Kidney (tissue), 22 donors: Measurements from ENCODE around the gene FSTL3. TPM values are rescaled to one million over a fixed set of nuclear protein-coding genes. Genes with fewer than 3 reads are reported as not detected.
A peak's percentile ranks its signal among the peaks of the same experiment; 100 is the strongest.
"Not testable (repeated sequence)": the region's sequence is repeated elsewhere in the genome, so short reads cannot be mapped to it uniquely, and the experiment has no call there.

Experiments used
- DNase-seq, 5 donors: peaks; one replicate each; pipeline ENCODE4 v3.0.0-alpha.2; 2013 to 2020
- FAIRE-seq: peaks from 2 replicates; lab custom pipeline; 2012; peaks lifted over from hg19 to GRCh38; lab: Jason Lieb, UNC
- H3K27ac ChIP-seq, 2 donors: one replicate each; pipeline ENCODE4 v1.7.0; 2013; ENCODE audit warnings: low read depth in 2 of 2, low read length in 2 of 2, inconsistent platforms in 1 of 2
- H3K27me3 ChIP-seq: one replicate; pipeline ENCODE4 v1.7.1; 2013; ENCODE audit warnings: low read length, inconsistent platforms; ENCODE audit not compliant: control insufficient read depth, insufficient read depth
- H3K36me3 ChIP-seq, 3 donors: one replicate each; pipeline versions ENCODE4 v1.7.0 to v1.7.1; 2013; ENCODE audit warnings: low read length in 3 of 3, control low read depth in 1 of 3, inconsistent platforms in 1 of 3; ENCODE audit not compliant: insufficient read depth in 3 of 3, control insufficient read depth in 2 of 3
- H3K4me1 ChIP-seq, 3 donors: one replicate each; pipeline versions ENCODE4 v1.7.0 to v1.7.1; 2013; ENCODE audit warnings: low read length in 3 of 3, inconsistent platforms in 1 of 3, low read depth in 1 of 3; ENCODE audit not compliant: control insufficient read depth in 2 of 3, insufficient read depth in 2 of 3
- H3K4me3 ChIP-seq, 3 donors: one replicate each; pipeline versions ENCODE4 v1.7.0 to v1.8.1; 2013; ENCODE audit warnings: low read length in 3 of 3, control low read depth in 1 of 3, inconsistent platforms in 1 of 3
- H3K9ac ChIP-seq, 3 donors: one replicate each; pipeline versions ENCODE4 v1.7.0 to v1.7.1; 2013; ENCODE audit warnings: low read length in 3 of 3, control low read depth in 1 of 3, inconsistent platforms in 1 of 3
- H3K9me3 ChIP-seq, 3 donors: one replicate each; pipeline versions ENCODE4 v1.7.0 to v1.7.1; 2013; ENCODE audit warnings: low read length in 3 of 3, control low read depth in 1 of 3, inconsistent platforms in 1 of 3; ENCODE audit not compliant: control insufficient read depth in 2 of 3, insufficient read depth in 1 of 3
- intact Hi-C: fragments of 100-400 bp; cut with DNase I; formaldehyde crosslinking; loops from one replicate; pipeline ENCODE4 v1.11.1; 2022
- long read RNA-seq, 10 donors: library from polyadenylated mRNA in 1 of 10; unstranded in 1 of 10; transcript quantifications; one replicate each; pipeline ENCODE4 v2.0.0 and lab custom pipeline, GENCODE V29; 2021 to 2026
- polyA plus RNA-seq: library from polyadenylated mRNA; stranded (reverse); fragments of 350-450 nt; fragmentation: Illumina TruSeq; extraction: RNeasy Lipid Tissue Mini Kit (QIAGEN cat#74804); gene quantifications from one replicate; pipeline ENCODE4 v1.2.3, GENCODE V29; 2014; ENCODE audit warnings: low read depth, low replicate concordance; ENCODE audit not compliant: insufficient read depth
- total RNA-seq: library from RNA; stranded (reverse); fragmentation: NEBNext Ultra II Directional; extraction: Animal tissue kit (Norgen Biotek cat#: 25700); gene quantifications from one replicate; pipeline ENCODE4 v1.2.1, GENCODE V29; 2021
- TF ChIP-seq, protein P1 (sequence below): IDR thresholded peaks from 3 replicates; pipeline ENCODE4 v1.5.1; 2012; ENCODE audit warnings: mild to moderate bottlenecking, moderate library complexity, borderline replicate concordance; ENCODE audit not compliant: insufficient read depth; ENCODE audit errors: extremely low read depth
- donor health status: control.
- donor health status: control.
- donor health status: control.
- donor health status: control.
- donor health status: control.
- donor health status: DM: yes; HTN: yes; CAD: no.
- donor health status: Normal renal cell carcinoma (clear cell type).

Gene FSTL3
- total RNA-seq (63.0 TPM), polyA plus RNA-seq (23.9 TPM)
- long read RNA-seq, donor 1, partial matches to known transcripts, result 0 of 4 reads
- long read RNA-seq, donor 1, other reads (novel, unspliced or antisense), result 0 of 4 reads
- long read RNA-seq, donor 2, partial matches to known transcripts, result 0 of 4 reads
- long read RNA-seq, donor 2, other reads (novel, unspliced or antisense), result 0 of 4 reads
- long read RNA-seq, donor 3, transcript FSTL3-201 (5 exons, 2,542 nt), result major isoform, 6 of 11 reads
- long read RNA-seq, donor 3, partial matches to known transcripts, result 0 of 11 reads
- long read RNA-seq, donor 3, other reads (novel, unspliced or antisense), result 0 of 11 reads
- long read RNA-seq, donor 4, partial matches to known transcripts, result 0 of 2 reads
- long read RNA-seq, donor 4, other reads (novel, unspliced or antisense), result 0 of 2 reads
- long read RNA-seq, donor 5, partial matches to known transcripts, result 0 of 1 reads
- long read RNA-seq, donor 5, other reads (novel, unspliced or antisense), result 0 of 1 reads
- long read RNA-seq, donor 6, partial matches to known transcripts, result 0 of 4 reads
- long read RNA-seq, donor 6, other reads (novel, unspliced or antisense), result 0 of 4 reads
- long read RNA-seq, donor 7, transcript FSTL3-201 (5 exons, 2,542 nt), result major isoform, 26 of 77 reads
- long read RNA-seq, donor 7, partial matches to known transcripts, result 46 of 77 reads
- long read RNA-seq, donor 7, other reads (novel, unspliced or antisense), result 1 of 77 reads
- long read RNA-seq, donor 8, partial matches to known transcripts, result 0 of 3 reads
- long read RNA-seq, donor 8, other reads (novel, unspliced or antisense), result 0 of 3 reads
- long read RNA-seq, donor 9, partial matches to known transcripts, result 0 of 3 reads
- long read RNA-seq, donor 9, other reads (novel, unspliced or antisense), result 0 of 3 reads
- long read RNA-seq, donor 10, partial matches to known transcripts, result 7 of 10 reads
- long read RNA-seq, donor 10, other reads (novel, unspliced or antisense), result 0 of 10 reads

DNA sequence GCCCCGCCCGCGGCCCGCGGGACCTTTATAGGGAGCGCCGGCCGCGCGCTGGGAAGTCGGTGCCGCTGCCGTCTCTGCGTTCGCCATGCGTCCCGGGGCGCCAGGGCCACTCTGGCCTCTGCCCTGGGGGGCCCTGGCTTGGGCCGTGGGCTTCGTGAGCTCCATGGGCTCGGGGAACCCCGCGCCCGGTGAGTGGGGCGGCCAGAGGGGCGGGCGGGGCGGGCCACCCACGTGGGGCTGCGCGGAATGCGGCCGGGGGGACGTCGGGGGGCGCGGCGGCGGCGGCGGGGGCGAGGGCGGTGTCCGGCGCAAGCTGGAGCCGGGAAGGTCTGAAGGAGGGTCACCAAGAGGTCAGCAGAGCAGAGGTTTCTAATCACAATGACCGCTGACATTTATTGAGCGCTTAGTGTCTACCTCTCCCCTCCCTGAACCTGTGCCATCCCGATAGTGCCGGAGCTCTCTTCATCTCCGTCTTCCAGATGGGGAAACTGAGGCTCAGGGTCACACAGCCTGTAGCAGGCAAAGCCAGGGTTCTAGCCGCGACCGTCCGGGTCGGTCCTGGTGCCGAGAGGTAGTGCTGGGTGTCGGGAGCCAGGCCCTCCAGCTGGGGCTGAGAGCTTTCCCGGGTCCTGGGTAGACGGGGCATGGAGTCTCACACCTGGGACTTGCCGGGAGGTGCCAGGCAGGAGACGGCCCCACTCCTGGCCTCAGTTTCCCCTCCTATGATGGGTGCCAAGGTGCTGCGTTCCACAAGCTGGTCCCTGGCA, at the start of gene FSTL3:
Gene FSTL3, plus strand, starts transcription at position 54 of the 767 bp plus-strand sequence. Its CDS starts 32 bp downstream, at position 86.
- no peak for FAIRE-seq

DNA sequence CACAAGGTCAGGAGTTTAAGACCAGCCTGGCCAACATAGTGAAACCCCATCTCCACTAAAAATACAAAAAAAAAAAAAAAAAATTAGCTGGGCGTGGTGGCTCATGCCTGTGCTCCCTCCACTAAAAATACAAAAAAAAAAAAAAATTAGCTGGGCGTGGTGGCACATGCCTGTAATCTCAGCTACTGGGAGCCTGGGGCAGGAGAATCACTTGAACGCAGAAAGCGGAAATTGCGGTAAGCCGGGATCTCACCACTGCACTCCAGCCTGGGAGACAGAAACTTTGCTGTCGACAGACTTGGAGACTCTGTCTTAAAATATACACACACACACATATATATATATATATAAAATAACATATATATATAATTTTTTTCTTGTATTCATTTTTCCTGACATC, 49.6 kb upstream of the FSTL3 start:
- H3K27ac ChIP-seq, H3K36me3 ChIP-seq, intact Hi-C loops, H3K4me3 ChIP-seq, H3K27me3 ChIP-seq, H3K9ac ChIP-seq, H3K9me3 ChIP-seq, FAIRE-seq, H3K4me1 ChIP-seq, DNase-seq: not testable (repeated sequence)

More for the DNA sequence above, at the start of gene FSTL3:
- H3K4me3 ChIP-seq, result peak within 1 kb of the TSS; percentile 50 to 66 (median 54)
- intact Hi-C loops, result no loop called here
- peak in 3 of 5 donors; percentile 53 to 78 (median 69) for DNase-seq
- H3K36me3 ChIP-seq, result no peaks in the 10 kb centered on the region
- no peaks in the 10 kb centered on the region for H3K9me3 ChIP-seq
- TF ChIP-seq, protein P1, sequence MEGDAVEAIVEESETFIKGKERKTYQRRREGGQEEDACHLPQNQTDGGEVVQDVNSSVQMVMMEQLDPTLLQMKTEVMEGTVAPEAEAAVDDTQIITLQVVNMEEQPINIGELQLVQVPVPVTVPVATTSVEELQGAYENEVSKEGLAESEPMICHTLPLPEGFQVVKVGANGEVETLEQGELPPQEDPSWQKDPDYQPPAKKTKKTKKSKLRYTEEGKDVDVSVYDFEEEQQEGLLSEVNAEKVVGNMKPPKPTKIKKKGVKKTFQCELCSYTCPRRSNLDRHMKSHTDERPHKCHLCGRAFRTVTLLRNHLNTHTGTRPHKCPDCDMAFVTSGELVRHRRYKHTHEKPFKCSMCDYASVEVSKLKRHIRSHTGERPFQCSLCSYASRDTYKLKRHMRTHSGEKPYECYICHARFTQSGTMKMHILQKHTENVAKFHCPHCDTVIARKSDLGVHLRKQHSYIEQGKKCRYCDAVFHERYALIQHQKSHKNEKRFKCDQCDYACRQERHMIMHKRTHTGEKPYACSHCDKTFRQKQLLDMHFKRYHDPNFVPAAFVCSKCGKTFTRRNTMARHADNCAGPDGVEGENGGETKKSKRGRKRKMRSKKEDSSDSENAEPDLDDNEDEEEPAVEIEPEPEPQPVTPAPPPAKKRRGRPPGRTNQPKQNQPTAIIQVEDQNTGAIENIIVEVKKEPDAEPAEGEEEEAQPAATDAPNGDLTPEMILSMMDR, result no peak
- H3K27ac ChIP-seq, result peak within 1 kb of the TSS; percentile 67 to 71
- peaks cover 0 to 19% (median 0%) of the 10 kb centered on the region in 3 donors for H3K4me1 ChIP-seq
- no peaks in the 10 kb centered on the region for H3K27me3 ChIP-seq
- H3K9ac ChIP-seq, result peak within 1 kb of the TSS in 2 of 3 donors; percentile 48 to 77

DNA sequence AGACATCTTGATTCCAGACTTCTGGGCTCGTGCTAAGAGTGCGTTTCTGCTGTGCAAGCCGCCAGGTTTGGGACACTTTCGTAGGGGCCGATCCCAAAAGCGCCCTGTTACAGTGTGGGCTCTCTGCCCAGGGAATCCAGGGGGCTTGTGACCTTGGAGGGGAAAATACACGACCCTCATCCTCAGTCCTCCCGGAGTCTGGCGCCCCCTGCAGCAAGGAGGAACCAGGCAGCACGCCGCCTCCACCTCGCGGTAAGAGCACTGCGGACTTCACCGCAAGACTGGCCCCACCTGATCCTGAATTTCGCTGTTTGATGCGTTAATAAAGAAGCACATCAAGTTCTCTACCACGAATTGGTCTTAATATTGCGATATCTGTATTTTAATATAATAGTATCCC, 48.0 kb upstream of the FSTL3 start:
- H3K9me3 ChIP-seq, result no peaks in the 10 kb centered on the region
- DNase-seq (no peak), FAIRE-seq (no peak)
- peaks cover 0 to 5% (median 0%) of the 10 kb centered on the region in 3 donors for H3K4me1 ChIP-seq
- no peaks in the 10 kb centered on the region for H3K27me3 ChIP-seq
- H3K27ac ChIP-seq, result no peak overlapping the region
- H3K4me3 ChIP-seq, result no peak overlapping the region
- TF ChIP-seq, protein P1, result peak; percentile 15
- intact Hi-C loops, result no loop called here
- peaks cover 0 to 5% (median 3%) of the 10 kb centered on the region in 3 donors for H3K36me3 ChIP-seq
- no peak overlapping the region for H3K9ac ChIP-seq

DNA sequence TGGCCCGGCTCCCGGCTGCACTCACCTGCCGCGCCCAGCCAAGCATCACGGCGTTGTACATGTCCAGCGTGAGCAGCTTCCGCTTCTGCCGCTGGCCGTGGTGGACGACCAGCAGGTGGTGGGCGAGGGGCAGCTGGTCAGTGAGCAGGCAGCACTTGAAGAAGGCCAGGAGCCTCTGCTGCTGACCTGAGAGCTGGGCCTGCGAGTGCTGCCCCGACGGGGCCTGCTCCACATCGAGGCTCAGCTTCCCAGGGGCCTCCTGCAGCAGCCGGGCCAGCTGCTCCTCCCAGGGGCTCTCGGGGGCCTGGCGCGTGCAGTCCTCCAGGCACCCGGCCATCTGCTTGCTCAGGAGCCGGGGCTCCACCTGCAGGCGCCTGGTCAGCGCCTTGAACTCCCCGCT, 46.7 kb upstream of the FSTL3 start:
- FAIRE-seq, H3K9me3 ChIP-seq, intact Hi-C loops, H3K27me3 ChIP-seq, H3K36me3 ChIP-seq, H3K9ac ChIP-seq, H3K4me3 ChIP-seq, H3K27ac ChIP-seq: not testable (repeated sequence)
- peak in 3 of 5 donors; percentile 34 to 58 (median 50) for DNase-seq
- peaks cover 0 to 11% (median 4%) of the 10 kb centered on the region in 3 donors for H3K4me1 ChIP-seq
